Left renal pelvis (tissue), 4 donors: ENCODE measurements around the gene ZNHIT2. TPM values are rescaled to one million over a fixed set of nuclear protein-coding genes. Genes with fewer than 3 reads are reported as not detected.

Experiments
- DNase-seq, 4 donors: peaks; one replicate each; pipeline ENCODE4 v3.0.0-alpha.2; 2013; ENCODE audit warnings: low read depth in 4 of 4, low spot score in 3 of 4
- polyA plus RNA-seq, 4 donors: library from polyadenylated mRNA; unstranded; fragments of 120-200 nt; gene quantifications; one replicate each; pipeline ENCODE4 v1.2.1, GENCODE V29; 2013; ENCODE audit not compliant: insufficient read length in 4 of 4

Gene ZNHIT2
- polyA plus RNA-seq, 4 donors: 3.8 to 11.1 (median 5.9) TPM

DNA sequence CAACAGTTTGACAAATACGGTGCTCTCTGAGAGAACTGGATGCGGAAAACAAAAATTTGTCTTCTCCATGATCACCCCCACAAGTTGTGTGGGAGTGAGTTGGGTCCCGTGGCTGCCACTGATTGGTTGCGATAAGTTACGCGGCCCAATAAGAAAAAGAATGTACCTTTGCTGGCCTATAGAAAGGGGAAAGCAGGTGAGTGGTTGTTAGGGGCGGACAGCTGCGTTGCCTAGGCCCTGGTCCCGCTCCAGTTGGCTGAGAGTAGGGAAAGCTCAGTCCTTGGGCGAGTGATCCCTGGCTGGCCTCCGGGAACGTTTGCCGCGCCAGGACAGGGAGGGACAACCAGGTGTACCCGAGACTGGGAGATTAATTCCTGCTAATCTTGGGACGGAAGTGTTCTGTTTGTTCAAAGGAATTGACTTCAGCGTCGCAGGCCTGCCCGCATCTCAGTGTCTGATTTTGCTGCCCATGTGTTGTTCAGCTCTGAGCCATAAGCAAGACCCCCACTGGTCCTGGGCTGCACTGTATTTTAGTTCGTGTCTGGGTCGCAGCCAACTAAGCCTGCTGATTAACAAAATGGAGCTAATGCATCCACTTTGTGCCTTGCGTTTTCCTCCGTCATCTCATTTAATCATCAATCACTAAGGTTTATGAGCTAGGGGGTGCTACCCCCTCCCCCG lies 17.6 kb upstream of the ZNHIT2 start:
- DNase-seq: peak in 3 of 4 donors; percentile 89 to 92 (median 91)

DNA sequence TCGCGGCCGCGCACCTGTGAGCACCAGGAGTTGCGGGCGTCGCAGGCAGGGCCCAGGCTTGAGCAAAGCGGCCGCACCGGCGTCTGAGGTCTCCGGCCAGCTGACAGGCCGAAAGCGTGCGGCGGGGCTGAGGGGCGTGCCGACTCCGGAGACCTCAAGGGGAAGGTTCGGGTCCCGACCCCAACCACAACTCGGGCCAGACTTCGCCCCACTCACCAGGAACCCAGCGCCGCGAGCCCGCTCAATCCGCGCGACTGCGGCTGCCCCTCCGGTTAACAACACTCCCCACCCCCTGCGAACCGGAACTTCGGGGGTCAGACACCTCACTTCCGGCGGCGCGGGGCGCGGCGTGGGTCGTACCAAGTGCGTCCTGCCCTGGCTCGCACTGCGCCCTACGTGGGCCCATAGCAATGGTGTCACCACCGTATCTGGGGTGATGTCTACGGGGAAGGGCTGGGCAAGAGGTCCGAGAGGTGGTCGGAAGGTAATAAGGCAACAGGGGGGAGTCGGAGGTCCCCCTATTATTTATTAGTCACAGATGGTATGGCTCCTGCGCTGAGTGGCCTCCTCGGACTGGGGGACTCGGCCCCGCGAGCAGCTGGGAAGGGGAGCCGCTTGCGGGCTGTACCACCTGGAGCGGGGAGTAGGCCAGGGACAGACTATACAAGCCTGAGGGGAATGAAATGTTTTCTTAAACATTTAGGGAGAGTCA lies 16.9 kb upstream of the ZNHIT2 start, which contains the start of gene SYVN1:
Gene SYVN1 (minus strand): TSS at position 280 of the 712 bp plus-strand sequence. CDS start 918 bp downstream, outside the sequence.
- DNase-seq: peak in 2 of 4 donors; percentile 81 to 91

GRCh38 chr11:65133724-65134123 lies 16.2 kb upstream of the ZNHIT2 start:
- no peak for DNase-seq

GRCh38 chr11:65132988-65133700 lies 15.6 kb upstream of the ZNHIT2 start:
- no peak for DNase-seq

DNA sequence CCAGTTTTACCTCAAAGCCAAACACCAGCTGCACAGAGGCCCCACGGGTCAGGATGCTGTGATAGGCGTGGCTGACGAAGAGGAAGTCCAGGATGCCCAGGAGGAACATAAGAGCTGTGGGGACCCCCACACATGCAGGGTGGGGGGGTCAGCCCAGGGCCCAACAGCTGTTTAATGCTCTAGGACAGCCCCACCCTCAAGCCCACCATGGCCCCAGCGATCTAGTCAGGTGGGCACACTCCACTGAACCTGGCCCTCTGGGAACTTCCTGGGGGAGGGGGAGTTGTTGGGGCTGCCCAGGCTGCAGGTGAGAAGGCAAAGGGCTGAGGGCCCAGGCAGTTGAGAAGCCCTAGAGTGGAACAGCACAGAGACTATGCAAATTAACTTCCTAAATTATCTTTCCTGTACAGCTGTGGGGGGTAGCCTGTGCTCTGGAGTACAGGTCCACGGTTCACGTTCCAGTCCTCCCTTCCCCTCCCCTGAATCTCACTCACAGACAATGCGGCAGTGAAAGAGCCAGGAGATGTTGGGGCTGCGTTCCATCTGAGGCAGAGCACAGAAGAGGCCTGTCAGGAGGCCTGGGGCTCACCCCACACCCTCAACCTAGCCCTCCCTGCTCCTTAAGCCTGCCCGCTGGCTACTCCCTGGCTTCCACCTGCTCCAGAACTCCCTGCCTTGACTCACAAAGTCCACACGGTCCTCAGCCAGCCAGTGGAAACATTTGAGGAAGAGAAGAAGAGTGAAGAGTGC lies 14.9 kb upstream of the ZNHIT2 start:
- no peak for DNase-seq

DNA sequence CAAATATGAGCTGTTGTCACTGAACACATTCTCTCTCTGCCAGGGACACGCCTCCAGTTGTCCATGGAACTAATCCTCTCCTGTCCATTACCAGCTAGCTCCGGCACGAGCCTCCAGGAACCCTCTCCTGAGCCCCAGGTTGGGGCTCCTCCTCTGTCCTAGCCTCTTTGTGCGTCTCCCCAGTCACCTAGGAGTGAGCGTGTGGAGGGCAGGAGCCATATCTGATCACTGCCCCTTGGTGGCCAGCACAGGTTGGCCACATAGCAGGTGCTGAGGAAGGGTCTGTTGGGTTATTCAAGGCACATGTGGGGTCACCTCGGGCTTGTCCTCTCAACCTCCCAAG lies 14.4 kb upstream of the ZNHIT2 start:
- no peak for DNase-seq

DNA sequence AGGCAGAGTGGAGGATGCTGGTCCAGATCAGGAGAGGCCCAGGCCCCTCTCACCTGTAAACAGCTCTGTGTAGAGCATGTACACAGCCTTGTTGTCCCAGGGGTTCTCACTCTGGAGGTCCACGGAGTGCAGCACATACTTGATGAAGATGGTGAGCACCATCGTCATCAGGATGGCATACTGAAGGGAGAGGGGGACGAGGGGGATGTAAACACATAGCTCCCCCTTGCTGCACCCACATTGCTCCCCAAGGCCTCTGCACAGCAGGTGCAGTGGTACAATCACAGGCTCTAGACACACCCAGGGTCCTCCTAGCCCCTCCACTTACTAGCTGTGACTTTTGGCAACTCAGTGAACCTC lies 13.9 kb upstream of the ZNHIT2 start:
- DNase-seq: no peak

DNA sequence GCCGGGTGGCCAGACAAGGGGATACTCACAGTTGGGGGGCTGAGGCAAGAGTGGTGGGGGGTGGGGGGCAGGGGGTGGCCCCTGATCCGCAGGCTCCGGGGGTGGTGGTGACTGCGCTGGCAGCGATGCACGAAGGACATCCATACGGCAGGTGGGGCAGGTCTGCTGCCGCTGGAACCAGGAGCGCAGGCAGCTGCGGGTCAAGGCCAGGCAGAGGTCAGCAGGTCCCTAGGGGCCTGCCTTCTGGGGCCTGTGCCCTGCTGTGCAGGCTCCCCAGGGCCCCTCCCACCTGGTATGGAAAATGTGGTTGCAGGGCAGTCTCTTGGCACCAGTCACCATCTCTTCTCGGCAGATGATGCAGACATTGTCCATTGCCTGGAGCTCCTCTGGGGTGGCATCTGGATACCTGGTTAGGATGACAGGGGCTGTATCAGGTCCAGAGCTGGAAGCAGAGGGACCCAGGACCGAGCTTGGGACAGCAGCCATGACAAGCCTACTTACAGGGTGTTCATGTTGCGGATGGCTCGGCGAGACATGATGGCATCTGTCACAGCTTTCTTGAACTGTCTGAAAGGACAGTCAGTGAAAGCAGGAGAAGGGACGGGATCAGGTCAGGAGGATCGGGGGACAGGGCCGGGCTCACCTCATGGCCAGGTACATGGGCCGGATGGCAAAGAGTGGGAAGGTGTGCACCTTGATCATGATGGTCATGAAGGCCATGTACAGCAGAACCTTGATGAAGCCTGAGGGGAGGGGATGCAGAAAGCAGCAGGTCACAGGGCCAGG lies 13.3 kb upstream of the ZNHIT2 start:
- DNase-seq: no peak

DNA sequence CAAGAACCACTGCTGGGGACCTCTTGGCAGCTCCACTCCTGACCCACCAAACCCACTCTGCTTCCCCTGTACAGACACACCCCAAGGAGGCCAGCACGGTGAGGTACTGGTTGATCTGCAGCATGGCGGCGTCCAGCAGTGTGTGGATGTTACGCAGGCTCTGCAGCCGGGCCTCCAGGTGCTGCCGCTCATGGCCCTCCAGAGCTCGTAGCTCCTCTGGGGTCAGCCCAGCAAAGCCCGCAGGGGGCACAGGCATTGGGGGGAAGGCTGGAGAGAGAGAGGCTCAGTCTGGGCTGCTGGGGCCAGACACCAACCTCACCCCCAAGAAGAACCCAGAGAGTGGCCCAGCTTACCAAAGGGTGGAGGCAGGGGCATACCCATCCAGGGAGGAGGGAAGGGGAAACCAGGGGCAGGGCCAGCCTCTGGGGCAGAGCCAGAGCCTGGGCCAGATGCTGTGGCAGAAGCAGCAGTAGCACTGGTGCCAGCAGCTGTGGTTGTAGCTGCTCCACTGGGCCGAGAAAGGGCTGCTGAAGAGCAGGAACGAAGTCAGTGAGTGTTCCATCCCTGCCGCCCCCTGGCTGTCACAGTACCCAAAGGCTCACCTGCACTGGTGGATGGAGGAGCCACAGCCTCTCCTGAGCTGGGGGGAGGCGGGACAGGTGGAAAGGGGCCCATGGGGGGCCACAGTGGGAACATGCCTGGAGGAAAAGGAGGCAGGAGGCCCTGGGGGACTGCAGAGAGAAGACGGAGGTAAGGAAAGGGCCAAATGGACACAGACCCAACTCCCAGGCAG lies 12.3 kb upstream of the ZNHIT2 start:
- DNase-seq: no peak

GRCh38 chr11:65128182-65129145 lies 11.0 kb upstream of the ZNHIT2 start:
- DNase-seq: no peak

DNA sequence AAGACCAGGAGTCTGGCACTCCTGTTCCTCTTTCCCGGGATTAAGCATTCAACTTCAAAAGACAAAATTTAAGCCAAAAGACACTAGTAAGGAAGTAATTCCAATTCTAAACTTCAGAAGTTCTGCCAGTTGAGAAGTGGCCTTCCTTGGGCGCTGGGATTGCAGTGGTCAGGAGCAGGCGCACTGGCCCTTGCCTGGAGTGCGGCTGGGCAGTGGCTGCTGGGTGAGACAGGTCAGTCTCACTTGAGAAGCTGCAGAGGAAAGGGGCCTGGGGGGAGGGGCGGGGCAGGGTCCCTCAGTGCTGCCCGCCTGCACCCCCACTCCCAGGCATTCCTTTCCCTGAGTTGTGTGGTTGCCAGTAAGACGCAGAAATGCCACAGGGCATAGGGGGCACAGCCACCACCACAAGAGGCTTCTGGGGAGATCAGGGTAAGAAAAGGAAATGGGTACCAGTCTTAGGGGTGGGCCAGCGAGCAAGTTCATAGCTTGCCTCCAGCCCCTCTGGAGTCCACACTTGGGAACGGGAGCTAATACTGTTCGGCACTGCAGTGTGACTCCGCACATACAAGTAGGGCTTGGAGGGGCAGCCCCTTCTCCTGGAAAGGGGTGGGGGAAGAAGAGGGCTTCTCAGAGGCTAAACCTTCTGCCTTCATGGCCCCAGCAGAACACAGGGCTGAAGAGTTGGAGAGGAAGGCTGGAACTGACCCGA lies 10.1 kb upstream of the ZNHIT2 start:
- DNase-seq: no peak

- DNase-seq: no peak
These were observed 9.2 kb upstream of the ZNHIT2 start for GRCh38 chr11:65126624-65127274.

DNA sequence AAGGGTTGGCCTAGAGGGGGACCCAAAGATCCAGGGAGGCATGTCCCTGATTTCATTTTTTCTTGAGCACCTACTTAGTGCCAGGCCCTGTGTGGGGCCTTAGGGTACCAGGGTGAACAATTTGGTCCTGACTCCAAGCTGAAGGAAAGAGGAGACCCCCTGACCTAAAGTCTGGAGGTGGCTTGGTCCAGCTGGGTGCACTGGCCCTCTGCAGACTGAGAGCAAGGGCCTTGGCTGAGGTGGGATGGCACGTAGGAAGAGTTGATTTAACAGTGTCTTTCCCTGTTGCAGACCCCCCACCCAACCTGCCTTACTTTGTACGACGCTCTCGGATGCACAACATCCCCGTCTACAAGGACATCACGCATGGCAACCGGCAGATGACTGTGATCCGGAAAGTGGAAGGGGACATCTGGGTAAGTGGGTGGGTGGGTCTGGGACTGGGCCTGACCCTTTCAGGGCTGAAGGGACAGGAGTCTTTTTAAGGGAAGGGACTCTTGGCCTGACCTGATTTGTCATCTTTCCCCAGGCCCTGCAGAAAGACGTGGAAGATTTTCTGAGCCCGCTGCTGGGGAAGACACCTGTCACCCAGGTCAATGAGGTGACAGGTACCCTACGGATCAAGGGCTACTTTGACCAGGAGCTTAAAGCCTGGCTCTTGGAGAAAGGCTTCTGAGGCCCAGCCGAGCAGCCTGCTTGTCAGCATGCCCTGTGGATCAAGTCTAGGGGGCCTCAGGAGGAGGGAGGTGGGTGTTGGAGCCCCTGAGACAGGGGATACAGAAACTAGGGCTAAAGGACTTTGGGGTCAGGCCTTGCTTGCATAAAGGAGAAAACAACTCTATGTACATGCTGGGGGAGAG lies 7.9 kb upstream of the ZNHIT2 start:
- no peak for DNase-seq

DNA sequence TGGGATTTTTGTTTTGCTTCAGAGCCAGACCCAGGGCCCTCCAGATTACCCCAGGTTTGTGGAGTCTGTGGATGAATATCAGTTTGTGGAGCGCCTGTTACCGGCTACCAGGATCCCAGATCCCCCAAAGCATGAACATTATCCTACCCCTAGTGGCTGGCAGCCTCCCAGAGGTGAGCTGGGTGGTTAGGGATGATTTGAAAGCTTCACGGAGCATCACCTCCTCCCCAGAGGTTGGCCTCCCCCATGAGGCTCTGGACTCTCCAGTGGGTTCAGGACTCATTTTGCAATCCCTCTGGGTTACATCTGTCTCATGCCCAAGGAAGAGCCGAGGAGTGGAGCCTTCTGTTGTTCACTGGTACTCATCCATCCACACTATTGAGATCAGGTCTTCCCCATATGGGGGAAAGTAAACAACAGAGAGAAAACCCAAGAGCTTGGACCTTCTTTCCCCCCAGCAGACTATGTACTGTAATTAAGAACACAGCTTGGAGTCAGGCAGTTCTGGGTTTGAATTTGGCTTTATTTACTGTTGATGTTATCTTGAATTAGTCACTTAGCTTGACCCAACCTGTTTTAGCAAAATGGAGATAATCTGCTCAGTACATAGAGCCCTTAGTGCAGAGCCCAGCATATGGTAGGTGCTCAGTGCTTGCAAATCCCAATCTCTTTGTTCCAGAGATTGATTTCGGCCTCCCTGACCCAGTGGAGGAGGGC lies 7.1 kb upstream of the ZNHIT2 start:
- no peak for DNase-seq

DNA sequence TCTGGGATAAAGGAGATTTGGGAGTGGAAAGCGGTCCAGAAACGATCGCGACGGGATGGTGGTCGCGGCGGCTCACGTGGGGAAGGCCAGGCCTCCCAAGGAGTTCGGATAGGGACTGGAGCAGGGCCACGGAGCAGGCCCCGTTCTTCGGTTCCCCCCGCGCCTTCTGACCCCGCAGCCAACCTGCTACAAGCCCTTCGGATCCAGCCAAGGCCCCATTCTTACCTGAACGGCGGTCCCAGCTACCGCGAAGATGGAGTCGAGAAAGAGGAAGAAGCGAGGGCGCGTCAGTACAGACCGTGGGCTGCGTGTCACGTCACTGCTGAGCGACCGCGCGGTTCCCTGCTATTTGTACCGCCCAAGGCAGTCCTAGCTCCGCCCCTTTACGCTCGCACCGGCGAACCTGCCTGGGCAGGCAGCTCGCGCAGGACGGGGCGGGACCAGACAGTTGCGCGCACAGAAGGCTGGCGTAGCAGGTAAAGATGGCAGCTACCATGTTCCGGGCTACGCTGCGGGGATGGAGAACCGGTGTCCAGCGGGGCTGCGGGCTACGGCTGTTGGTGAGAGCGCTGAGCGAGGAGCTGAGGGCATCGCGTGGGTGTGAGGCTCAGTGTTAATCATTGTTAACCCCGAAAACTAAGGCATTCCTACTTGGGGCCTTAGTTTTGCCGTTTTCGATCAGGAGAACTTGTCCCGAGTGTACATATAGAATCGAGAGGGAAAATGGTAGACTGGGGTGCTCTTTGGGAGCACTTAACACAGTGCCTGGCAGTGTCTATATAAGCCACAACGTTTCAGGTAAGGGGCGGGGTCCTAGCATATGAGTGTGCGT lies 4.6 kb upstream of the ZNHIT2 start, which contains the start of the genes FAU and MRPL49:
Gene FAU (minus strand): TSS at position 270 of the 832 bp plus-strand sequence. CDS start 321 bp downstream, outside the sequence.
Gene MRPL49 (plus strand): TSS at position 457 of the 832 bp plus-strand sequence. CDS start 26 bp downstream, at position 483.
- DNase-seq: peak; percentile 91 to 94 (median 92)
